H1 (cell line): ENCODE measurements around the gene UBE2O. TPM values are rescaled to one million over a fixed set of nuclear protein-coding genes. Genes with fewer than 3 reads are reported as not detected.

ENCODE experiments used
- CTCF ChIA-PET: fragments of 300-600 bp; sonication (Branson Sonifier 250); formaldehyde crosslinking; loops from one replicate; lab custom pipeline; 2021; ENCODE audit not compliant: partially characterized antibody; lab: Charles Lee
- POLR2A ChIA-PET: fragments of 300-600 bp; sonication (Branson Sonifier 250); formaldehyde crosslinking; loops from one replicate; lab custom pipeline; 2021; ENCODE audit warnings: inconsistent platforms; ENCODE audit not compliant: partially characterized antibody; lab: Charles Lee
- DNase-seq, 2 experiments: peaks; one replicate each; pipeline versions ENCODE4 v3.0.0 to v3.0.0-alpha.2; 2010 to 2022; ENCODE audit warnings: low spot score in 2 of 2, low read depth in 1 of 2, mixed read lengths in 1 of 2
- FAIRE-seq: peaks from 2 replicates; lab custom pipeline; 2011; peaks lifted over from hg19 to GRCh38; lab: Jason Lieb, UNC
- H2AFZ ChIP-seq: 2 replicates; pipeline ENCODE4 v1.8.1; 2012; ENCODE audit warnings: low read length, inconsistent platforms
- H2AK5ac ChIP-seq: 2 replicates; pipeline ENCODE4 v1.6.1; 2013; ENCODE audit warnings: low read depth, low read length
- H2BK120ac ChIP-seq: replicated peaks from 2 replicates; pipeline ENCODE3; 2013; ENCODE audit warnings: low read depth, low read length, inconsistent platforms
- H2BK12ac ChIP-seq: 2 replicates; pipeline ENCODE4 v1.6.1; 2013; ENCODE audit warnings: low read depth, low read length
- H2BK15ac ChIP-seq: 2 replicates; pipeline ENCODE4 v1.6.1; 2013; ENCODE audit warnings: low read length
- H2BK20ac ChIP-seq: 2 replicates; pipeline ENCODE4 v1.6.1; 2013; ENCODE audit warnings: low read length
- H2BK5ac ChIP-seq: 2 replicates; pipeline ENCODE4 v1.6.1; 2013; ENCODE audit warnings: low read depth, low read length
- H3K14ac ChIP-seq: 2 replicates; pipeline ENCODE4 v1.6.1; 2013; ENCODE audit warnings: inconsistent platforms; ENCODE audit not compliant: insufficient read length
- H3K18ac ChIP-seq: 2 replicates; pipeline ENCODE4 v1.6.1; 2013; ENCODE audit warnings: low read length; ENCODE audit errors: extremely low read depth
- H3K23ac ChIP-seq: 2 replicates; pipeline ENCODE4 v1.6.1; 2013; ENCODE audit warnings: inconsistent platforms; ENCODE audit not compliant: insufficient read length
- H3K23me2 ChIP-seq: 2 replicates; pipeline ENCODE4 v1.6.1; 2013; ENCODE audit warnings: low read depth, low read length
- H3K27ac ChIP-seq: 2 replicates; pipeline ENCODE4 v1.6.1; 2011; ENCODE audit warnings: low read depth, low read length, inconsistent platforms
- H3K27me3 ChIP-seq, 4 experiments: replicated peaks in 1 of 4; 1 replicate in 1 of 4; 2 replicates in 3 of 4; pipeline versions ENCODE4 v1.6.1 to v1.8.1; 2011 to 2013; ENCODE audit warnings: low read length in 3 of 4, mild to moderate bottlenecking in 3 of 4, inconsistent platforms in 2 of 4, mixed read lengths in 2 of 4, moderate library complexity in 1 of 4; ENCODE audit not compliant: control insufficient read depth in 3 of 4, insufficient read depth in 3 of 4; ENCODE audit errors: extremely low read depth in 1 of 4
- H3K36me3 ChIP-seq, 4 experiments: 2 replicates each; pipeline versions ENCODE4 v1.6.1 to v1.8.1; 2011 to 2013; ENCODE audit warnings: mild to moderate bottlenecking in 4 of 4, low read length in 3 of 4, moderate library complexity in 2 of 4, control low read depth in 1 of 4, inconsistent platforms in 1 of 4; ENCODE audit not compliant: insufficient read depth in 4 of 4, control insufficient read depth in 2 of 4
- H3K4ac ChIP-seq: replicated peaks from 2 replicates; pipeline ENCODE3; 2013; ENCODE audit warnings: low read length, low read depth, mixed read lengths, inconsistent platforms; ENCODE audit not compliant: insufficient read length
- H3K4me1 ChIP-seq, 4 experiments: replicated peaks in 1 of 4; 1 replicate in 1 of 4; 2 replicates in 3 of 4; pipeline versions ENCODE4 v1.6.1 to v1.8.1; 2011 to 2013; ENCODE audit warnings: low read length in 3 of 4, inconsistent platforms in 2 of 4, mixed read lengths in 1 of 4; ENCODE audit not compliant: insufficient read depth in 4 of 4, control insufficient read depth in 3 of 4
- H3K4me2 ChIP-seq, 2 experiments: 2 replicates each; pipeline versions ENCODE4 v1.6.1 to v1.8.1; 2011 to 2013; ENCODE audit warnings: low read depth in 2 of 2, low read length in 2 of 2, control low read depth in 1 of 2, inconsistent platforms in 1 of 2, mild to moderate bottlenecking in 1 of 2; ENCODE audit not compliant: insufficient read depth in 1 of 2
- H3K4me3 ChIP-seq, 4 experiments: fragments of 200-600, 300-600 bp in 1 of 4; sonication (generic), shearing (Covaris generic), sonication (Bioruptor Twin) in 1 of 4; 2 replicates each; pipeline versions ENCODE4 v1.5.1 to v1.8.1; 2011 to 2016; ENCODE audit warnings: low read length in 4 of 4, low read depth in 3 of 4, control low read depth in 2 of 4, inconsistent platforms in 2 of 4, mild to moderate bottlenecking in 2 of 4, mixed read lengths in 1 of 4, moderate library complexity in 1 of 4; ENCODE audit not compliant: insufficient read depth in 2 of 4; ENCODE audit errors: extremely low read depth in 1 of 4
- H3K56ac ChIP-seq: replicated peaks from 2 replicates; pipeline ENCODE3; 2013; ENCODE audit warnings: low read depth, mild to moderate bottlenecking, mixed read lengths, low read length, inconsistent platforms; ENCODE audit not compliant: insufficient read length
- H3K79me1 ChIP-seq: 2 replicates; pipeline ENCODE4 v1.6.1; 2013; ENCODE audit warnings: low read depth, low read length, control low read depth
- H3K79me2 ChIP-seq, 2 experiments: 2 replicates each; pipeline versions ENCODE4 v1.6.1 to v1.8.1; 2012 to 2013; ENCODE audit warnings: low read length in 2 of 2, mild to moderate bottlenecking in 2 of 2, inconsistent platforms in 1 of 2; ENCODE audit not compliant: insufficient read depth in 2 of 2, control insufficient read depth in 1 of 2
- H3K9ac ChIP-seq, 4 experiments: replicated peaks in 1 of 4; 1 replicate in 1 of 4; 2 replicates in 3 of 4; pipeline versions ENCODE4 v1.6.1 to v1.8.1; 2011 to 2013; ENCODE audit warnings: low read depth in 3 of 4, low read length in 3 of 4, control low read depth in 2 of 4, mild to moderate bottlenecking in 2 of 4, moderate library complexity in 2 of 4, inconsistent platforms in 1 of 4; ENCODE audit errors: extremely low read depth in 1 of 4
- H3K9me3 ChIP-seq, 2 experiments: 2 replicates each; pipeline versions ENCODE4 v1.6.1 to v1.8.1; 2012 to 2013; ENCODE audit warnings: mild to moderate bottlenecking in 2 of 2, moderate library complexity in 2 of 2, control low read depth in 1 of 2, inconsistent platforms in 1 of 2, low read depth in 1 of 2, low read length in 1 of 2, mixed read lengths in 1 of 2; ENCODE audit not compliant: insufficient read depth in 2 of 2
- H4K20me1 ChIP-seq, 2 experiments: replicated peaks in 1 of 2; 2 replicates each; pipeline versions ENCODE3 to v1.8.1; 2011 to 2013; ENCODE audit warnings: inconsistent platforms in 2 of 2, low read length in 2 of 2, mild to moderate bottlenecking in 1 of 2; ENCODE audit not compliant: insufficient read depth in 2 of 2, control insufficient read depth in 1 of 2
- H4K5ac ChIP-seq: 2 replicates; pipeline ENCODE4 v1.6.1; 2013; ENCODE audit warnings: low read length, low read depth, mixed read lengths, inconsistent platforms; ENCODE audit not compliant: insufficient read length
- H4K8ac ChIP-seq: 2 replicates; pipeline ENCODE4 v1.8.0; 2013; ENCODE audit warnings: mild to moderate bottlenecking, moderate library complexity, low read length, inconsistent platforms; ENCODE audit not compliant: insufficient read depth; ENCODE audit errors: extremely low read depth
- H4K91ac ChIP-seq: replicated peaks from 2 replicates; pipeline ENCODE3; 2013; ENCODE audit warnings: low read length, mixed read lengths, inconsistent platforms; ENCODE audit not compliant: insufficient read length
- JUND ChIP-seq: IDR thresholded peaks from 2 replicates; pipeline ENCODE4 v1.6.1; 2011; ENCODE audit warnings: mild to moderate bottlenecking, improper control_type of control experiment, low read length
- RBBP5 ChIP-seq: IDR thresholded peaks from 2 replicates; pipeline ENCODE4 v1.7.1; 2012; ENCODE audit warnings: low read depth, mild to moderate bottlenecking, inconsistent platforms, low read length, moderate library complexity, borderline replicate concordance
- TAF7 ChIP-seq: optimal IDR thresholded peaks from 2 replicates; pipeline ENCODE3; 2011; ENCODE audit warnings: low read depth, mild to moderate bottlenecking, inconsistent platforms, low read length, moderate library complexity, borderline replicate concordance
- TEAD4 ChIP-seq: IDR thresholded peaks from 2 replicates; pipeline ENCODE4 v1.6.1; 2012; ENCODE audit warnings: low read depth, low read length, inconsistent platforms, mixed read lengths
- WGBS, 2 experiments: shearing (Covaris generic) in 1 of 2; methylation state at CpG; one replicate each; pipeline versions ENCODE4 v1.1.6 to v1.1.7; 2013 to 2015; ENCODE audit warnings: low lambda C conversion rate in 2 of 2, mixed read lengths in 2 of 2, inconsistent platforms in 1 of 2, low coverage in 1 of 2, missing lambda C conversion rate in 1 of 2; ENCODE audit not compliant: insufficient replicate concordance in 2 of 2, insufficient coverage in 1 of 2, insufficient read length in 1 of 2; ENCODE audit errors: extremely low coverage in 1 of 2, missing lambda C conversion rate in 1 of 2; 5-methylcytosine and 5-hydroxymethylcytosine counted together
- polyA plus RNA-seq, 7 experiments: library from polyadenylated mRNA; depleted of rRNA in 3 of 7; stranded (reverse) in 5 of 7; unstranded in 2 of 7; fragments of >200 nt in 5 of 7; fragments of 200-250 nt in 2 of 7; gene quantifications; 1 replicate in 5 of 7; 2 replicates in 1 of 7; 4 replicates in 1 of 7; pipeline versions ENCODE4 v1.2.1 to v1.2.3, GENCODE V29; 2011 to 2013; ENCODE audit warnings: missing spikeins in 2 of 7, mixed read lengths in 2 of 7
- total RNA-seq: library from RNA; stranded (reverse); fragmentation: NEBNext Ultra II Directional; extraction: Animal tissue kit (Norgen Biotek cat#: 25700); gene quantifications from 2 replicates; pipeline ENCODE4 v1.2.1, GENCODE V29; 2021

UBE2O gene
- total and polyA plus RNA-seq, 2 of the 8 experiments (the other 6 are each of a cell fraction or from before 2014, with no cell fraction given) = 24.4 to 63.0 TPM

DNA sequence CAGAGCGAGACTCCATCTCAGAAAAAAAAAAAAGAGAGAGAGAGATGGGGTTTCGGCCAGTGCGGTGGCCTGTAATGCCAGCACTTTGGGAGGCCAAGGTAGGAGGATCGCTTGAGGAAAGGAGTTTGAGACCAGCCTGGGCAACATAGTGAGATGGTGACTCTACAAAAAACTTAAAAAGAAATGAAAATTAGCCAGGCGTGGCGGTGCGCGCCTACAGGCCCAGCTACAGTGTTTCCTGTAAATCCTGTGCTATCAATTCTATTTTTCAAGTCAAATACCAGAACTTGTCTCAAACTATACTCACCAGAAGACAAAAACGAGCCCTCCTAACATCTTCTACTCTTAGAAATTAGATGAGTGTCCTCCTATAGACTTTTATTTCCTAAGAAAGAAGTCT lies 19.3 kb downstream of the UBE2O start:
- POLR2A ChIA-PET = no interaction called here
- peaks cover 20 to 28% of the 10 kb centered on the region in 2 experiments for H4K20me1 ChIP-seq
- 97% methylated on average over 7 of the region's 9 CpGs; no CpG with 5 or more reads in 1 of the 2 experiments for WGBS, 2 experiments

More for the DNA sequence above, 19.3 kb downstream of the UBE2O start:
- Histone ChIP-seq H2BK120ac (no peak overlapping the region), H3K79me1 (peaks cover 25% of the 10 kb centered on the region), H2BK12ac (no peak overlapping the region), H3K56ac (no peak overlapping the region), H4K91ac (no peak overlapping the region), H3K4me2 (no peak overlapping the region), H2AK5ac (no peak overlapping the region), H3K4me1 (peaks cover 0 to 22% (median 10%) of the 10 kb centered on the region in 4 experiments), H3K9ac (no peak overlapping the region), H3K23me2 (no peaks in the 10 kb centered on the region), H3K18ac (no peak overlapping the region), H2BK5ac (no peak overlapping the region), H3K9me3 (no peaks in the 10 kb centered on the region), H4K8ac (no peak overlapping the region), H3K4ac (no peak overlapping the region), H3K27me3 (no peaks in the 10 kb centered on the region), H3K4me3 (no peak overlapping the region), H3K79me2 (peaks cover 20 to 87% of the 10 kb centered on the region in 2 experiments), H3K36me3 (no peaks in the 10 kb centered on the region), H3K23ac (no peak overlapping the region), H2BK20ac (no peak overlapping the region), H2AFZ (no peak overlapping the region), H4K5ac (no peak overlapping the region), H3K14ac (no peak overlapping the region), H2BK15ac (no peak overlapping the region), H3K27ac (no peak overlapping the region)
- no peak for DNase-seq
- no peak for FAIRE-seq
- TF ChIP-seq TAF7 (no peak), JUND (no peak), TEAD4 (no peak), RBBP5 (no peak)
- CTCF ChIA-PET = interaction anchor here (1.2 kb wide), 1 partner anchor 25 kb away, joined by 3 read pairs; no protein-coding TSS in a partner anchor
